ENCODE measurements around the gene MPO. TPM values are rescaled to one million over a fixed set of nuclear protein-coding genes. Genes with fewer than 3 reads are reported as not detected.

MPO gene
- total RNA-seq, 1 experiment from 2014 or later: not detected

DNA sequence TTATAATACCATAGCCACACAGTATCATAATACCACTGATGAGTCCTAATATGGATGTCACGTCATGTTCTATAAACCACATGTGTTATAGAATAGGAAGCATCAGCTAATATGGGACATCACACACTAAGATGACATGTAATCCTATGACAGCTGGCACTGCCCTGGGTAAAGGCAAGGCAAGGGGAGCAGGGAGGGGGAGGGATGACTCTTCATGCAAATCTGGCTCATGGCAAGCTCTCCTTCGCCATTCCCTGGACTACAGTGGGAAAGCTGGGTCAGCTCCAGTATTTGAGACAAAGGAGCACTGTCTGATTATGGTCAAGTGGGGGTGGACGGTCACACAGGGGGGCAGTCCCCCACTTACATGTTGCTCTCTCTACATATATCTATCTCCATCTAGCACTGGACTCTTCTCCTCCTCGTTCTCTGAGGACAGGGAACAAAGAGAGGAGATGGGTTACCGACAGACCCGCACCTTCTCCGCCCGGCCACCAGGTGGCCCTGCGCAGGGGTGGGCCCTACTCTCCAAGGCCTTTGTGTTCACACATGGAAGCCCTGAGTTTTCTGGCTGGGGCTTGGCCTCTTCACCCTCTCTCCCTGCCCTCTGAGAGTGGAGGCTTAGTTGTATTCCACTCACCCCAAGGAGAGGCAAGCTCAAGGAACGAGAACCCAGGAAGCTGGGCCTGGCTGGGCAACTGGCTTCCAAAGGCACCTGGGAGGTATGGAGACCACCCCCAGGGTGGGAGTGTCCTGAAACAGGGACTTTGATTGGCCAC, 23.4 kb upstream of the MPO start (continued):
- TF ChIP-seq MXD4 (CRISPR knock-in tag; IDR thresholded peaks at IDR 0.05; ENCODE audit: borderline replicate concordance): no peak
- TF ChIP-seq, protein P1, sequence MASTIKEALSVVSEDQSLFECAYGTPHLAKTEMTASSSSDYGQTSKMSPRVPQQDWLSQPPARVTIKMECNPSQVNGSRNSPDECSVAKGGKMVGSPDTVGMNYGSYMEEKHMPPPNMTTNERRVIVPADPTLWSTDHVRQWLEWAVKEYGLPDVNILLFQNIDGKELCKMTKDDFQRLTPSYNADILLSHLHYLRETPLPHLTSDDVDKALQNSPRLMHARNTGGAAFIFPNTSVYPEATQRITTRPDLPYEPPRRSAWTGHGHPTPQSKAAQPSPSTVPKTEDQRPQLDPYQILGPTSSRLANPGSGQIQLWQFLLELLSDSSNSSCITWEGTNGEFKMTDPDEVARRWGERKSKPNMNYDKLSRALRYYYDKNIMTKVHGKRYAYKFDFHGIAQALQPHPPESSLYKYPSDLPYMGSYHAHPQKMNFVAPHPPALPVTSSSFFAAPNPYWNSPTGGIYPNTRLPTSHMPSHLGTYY (CRISPR knock-in tag; IDR thresholded peaks at IDR 0.05): 0 out of 2 replicates have a peak, but pooled peaks have one; percentile 22
- TF ChIP-seq ZNF396 (CRISPR knock-in tag; IDR thresholded peaks at IDR 0.05; ENCODE audit: borderline replicate concordance): no peak
- TF ChIP-seq, protein P2, sequence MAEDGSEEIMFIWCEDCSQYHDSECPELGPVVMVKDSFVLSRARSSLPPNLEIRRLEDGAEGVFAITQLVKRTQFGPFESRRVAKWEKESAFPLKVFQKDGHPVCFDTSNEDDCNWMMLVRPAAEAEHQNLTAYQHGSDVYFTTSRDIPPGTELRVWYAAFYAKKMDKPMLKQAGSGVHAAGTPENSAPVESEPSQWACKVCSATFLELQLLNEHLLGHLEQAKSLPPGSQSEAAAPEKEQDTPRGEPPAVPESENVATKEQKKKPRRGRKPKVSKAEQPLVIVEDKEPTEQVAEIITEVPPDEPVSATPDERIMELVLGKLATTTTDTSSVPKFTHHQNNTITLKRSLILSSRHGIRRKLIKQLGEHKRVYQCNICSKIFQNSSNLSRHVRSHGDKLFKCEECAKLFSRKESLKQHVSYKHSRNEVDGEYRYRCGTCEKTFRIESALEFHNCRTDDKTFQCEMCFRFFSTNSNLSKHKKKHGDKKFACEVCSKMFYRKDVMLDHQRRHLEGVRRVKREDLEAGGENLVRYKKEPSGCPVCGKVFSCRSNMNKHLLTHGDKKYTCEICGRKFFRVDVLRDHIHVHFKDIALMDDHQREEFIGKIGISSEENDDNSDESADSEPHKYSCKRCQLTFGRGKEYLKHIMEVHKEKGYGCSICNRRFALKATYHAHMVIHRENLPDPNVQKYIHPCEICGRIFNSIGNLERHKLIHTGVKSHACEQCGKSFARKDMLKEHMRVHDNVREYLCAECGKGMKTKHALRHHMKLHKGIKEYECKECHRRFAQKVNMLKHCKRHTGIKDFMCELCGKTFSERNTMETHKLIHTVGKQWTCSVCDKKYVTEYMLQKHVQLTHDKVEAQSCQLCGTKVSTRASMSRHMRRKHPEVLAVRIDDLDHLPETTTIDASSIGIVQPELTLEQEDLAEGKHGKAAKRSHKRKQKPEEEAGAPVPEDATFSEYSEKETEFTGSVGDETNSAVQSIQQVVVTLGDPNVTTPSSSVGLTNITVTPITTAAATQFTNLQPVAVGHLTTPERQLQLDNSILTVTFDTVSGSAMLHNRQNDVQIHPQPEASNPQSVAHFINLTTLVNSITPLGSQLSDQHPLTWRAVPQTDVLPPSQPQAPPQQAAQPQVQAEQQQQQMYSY (CRISPR knock-in tag; IDR thresholded peaks at IDR 0.05): no peak
- no peak for TF ChIP-seq RORB (CRISPR knock-in tag; IDR thresholded peaks at IDR 0.05)
- TF ChIP-seq, protein P3, sequence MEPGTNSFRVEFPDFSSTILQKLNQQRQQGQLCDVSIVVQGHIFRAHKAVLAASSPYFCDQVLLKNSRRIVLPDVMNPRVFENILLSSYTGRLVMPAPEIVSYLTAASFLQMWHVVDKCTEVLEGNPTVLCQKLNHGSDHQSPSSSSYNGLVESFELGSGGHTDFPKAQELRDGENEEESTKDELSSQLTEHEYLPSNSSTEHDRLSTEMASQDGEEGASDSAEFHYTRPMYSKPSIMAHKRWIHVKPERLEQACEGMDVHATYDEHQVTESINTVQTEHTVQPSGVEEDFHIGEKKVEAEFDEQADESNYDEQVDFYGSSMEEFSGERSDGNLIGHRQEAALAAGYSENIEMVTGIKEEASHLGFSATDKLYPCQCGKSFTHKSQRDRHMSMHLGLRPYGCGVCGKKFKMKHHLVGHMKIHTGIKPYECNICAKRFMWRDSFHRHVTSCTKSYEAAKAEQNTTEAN (CRISPR knock-in tag; IDR thresholded peaks at IDR 0.05): no peak
- no peak for TF ChIP-seq TP53 (CRISPR knock-in tag; IDR thresholded peaks at IDR 0.05)

DNA sequence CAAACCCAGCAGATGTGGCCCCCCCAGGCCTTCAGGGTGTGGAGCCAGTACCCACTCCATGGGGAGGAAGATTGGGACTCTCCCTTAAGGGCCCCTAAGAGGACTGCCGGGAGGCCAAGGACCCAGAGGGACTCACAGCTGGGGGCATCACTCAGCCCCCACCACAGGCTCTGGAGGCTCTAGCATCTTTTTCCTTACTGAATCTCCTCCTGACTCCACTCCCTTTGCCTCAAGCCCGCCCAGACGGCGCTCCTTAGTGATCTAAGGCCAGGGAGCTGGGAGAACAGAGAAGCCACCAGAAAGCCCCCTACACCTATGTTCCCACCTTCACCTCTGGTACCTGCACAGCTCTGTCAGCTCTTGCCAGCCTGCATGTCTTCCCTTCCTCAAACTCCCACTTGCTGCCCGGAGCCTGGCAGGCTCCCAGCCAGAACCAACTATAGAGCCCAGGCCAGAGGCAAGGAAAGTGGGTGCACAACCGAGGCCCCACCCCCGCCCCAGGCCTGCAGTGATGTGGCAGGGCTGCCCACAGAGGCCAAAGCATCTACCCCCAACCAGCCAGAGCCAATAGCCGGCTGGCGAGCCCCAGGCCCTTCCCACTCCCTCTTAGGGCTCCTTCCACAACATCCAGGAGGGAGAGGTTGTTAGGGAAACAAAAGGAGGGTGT, 22.3 kb upstream of the MPO start:
- no peak overlapping the region for H3K27ac Mint-ChIP-seq
- H3K4me3 Mint-ChIP-seq: no peak overlapping the region
- no peaks in the 10 kb centered on the region; the same call in 1 of the 2 replicates for H3K27me3 Mint-ChIP-seq (ENCODE audit: low read depth)
- TF ChIP-seq, protein P4, sequence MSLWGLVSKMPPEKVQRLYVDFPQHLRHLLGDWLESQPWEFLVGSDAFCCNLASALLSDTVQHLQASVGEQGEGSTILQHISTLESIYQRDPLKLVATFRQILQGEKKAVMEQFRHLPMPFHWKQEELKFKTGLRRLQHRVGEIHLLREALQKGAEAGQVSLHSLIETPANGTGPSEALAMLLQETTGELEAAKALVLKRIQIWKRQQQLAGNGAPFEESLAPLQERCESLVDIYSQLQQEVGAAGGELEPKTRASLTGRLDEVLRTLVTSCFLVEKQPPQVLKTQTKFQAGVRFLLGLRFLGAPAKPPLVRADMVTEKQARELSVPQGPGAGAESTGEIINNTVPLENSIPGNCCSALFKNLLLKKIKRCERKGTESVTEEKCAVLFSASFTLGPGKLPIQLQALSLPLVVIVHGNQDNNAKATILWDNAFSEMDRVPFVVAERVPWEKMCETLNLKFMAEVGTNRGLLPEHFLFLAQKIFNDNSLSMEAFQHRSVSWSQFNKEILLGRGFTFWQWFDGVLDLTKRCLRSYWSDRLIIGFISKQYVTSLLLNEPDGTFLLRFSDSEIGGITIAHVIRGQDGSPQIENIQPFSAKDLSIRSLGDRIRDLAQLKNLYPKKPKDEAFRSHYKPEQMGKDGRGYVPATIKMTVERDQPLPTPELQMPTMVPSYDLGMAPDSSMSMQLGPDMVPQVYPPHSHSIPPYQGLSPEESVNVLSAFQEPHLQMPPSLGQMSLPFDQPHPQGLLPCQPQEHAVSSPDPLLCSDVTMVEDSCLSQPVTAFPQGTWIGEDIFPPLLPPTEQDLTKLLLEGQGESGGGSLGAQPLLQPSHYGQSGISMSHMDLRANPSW (CRISPR knock-in tag; conservative IDR thresholded peaks at IDR 0.05; ENCODE audit: low read depth): no peak
- ATAC-seq: no peak
- POLR2A ChIA-PET: no interaction called here
- peaks cover 11% of the 10 kb centered on the region for H3K4me1 Mint-ChIP-seq
- CTCF ChIA-PET: interaction anchor here (1.1 to 7.1 kb wide), 7 partner anchors 11 to 114 kb away, joined by 4 to 97 read pairs (median 10); partner anchors contain the start of gene RNF43
- no peak for DNase-seq (ENCODE audit: low spot score)
- H3K9me3 Mint-ChIP-seq: no peaks in the 10 kb centered on the region
- no peaks in the 10 kb centered on the region for H3K36me3 Mint-ChIP-seq

DNA sequence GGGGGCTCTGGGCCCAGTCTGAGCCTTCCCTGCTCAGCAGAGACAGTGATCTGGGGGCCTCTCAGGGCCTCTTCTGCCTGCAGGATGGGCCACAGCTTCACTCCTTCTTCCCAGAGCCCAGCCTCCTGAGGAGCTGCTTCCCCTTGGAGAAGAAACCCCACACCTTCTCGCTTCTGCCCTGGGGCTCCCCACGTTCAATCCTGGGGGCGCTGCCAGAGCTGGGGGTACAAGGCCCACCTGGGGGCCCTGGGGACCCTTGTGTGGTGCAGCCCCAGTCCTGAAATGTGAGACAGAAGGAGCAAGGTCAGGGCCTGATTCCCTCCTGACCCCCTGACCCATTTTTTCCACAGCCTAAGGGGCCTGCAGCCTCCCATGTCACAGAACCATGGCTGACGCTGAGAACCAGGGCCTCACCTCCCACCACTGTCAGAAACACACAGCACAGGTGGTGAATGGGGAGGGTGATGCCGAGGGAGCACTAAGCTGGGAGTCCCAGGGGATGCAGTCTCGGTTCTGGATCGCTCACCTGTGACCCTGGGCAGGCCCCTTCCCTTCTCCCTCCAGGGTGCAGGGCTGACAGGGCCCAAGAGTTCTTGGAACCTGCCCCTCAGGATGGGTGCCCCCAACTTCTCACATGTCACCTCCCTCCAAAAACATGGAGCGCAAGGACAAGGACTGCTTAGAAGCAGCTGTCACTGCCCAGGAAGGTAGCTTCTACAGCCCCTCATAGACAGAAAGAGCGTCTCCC, 21.6 kb upstream of the MPO start:
- Mint-ChIP-seq H3K36me3 (no peaks in the 10 kb centered on the region), H3K9me3 (no peaks in the 10 kb centered on the region), H3K27me3 (ENCODE audit: low read depth) (no peaks in the 10 kb centered on the region), H3K4me1 (peaks cover 11% of the 10 kb centered on the region), H3K27ac (no peak overlapping the region), H3K4me3 (no peak overlapping the region)
- ChIA-PET POLR2A (no interaction called here), CTCF (interaction anchor here (0.6 to 7.1 kb wide), 5 partner anchors 15 to 53 kb away, joined by 3 to 97 read pairs (median 8); no protein-coding TSS in a partner anchor)
- ATAC-seq (no peak), DNase-seq (ENCODE audit: low spot score) (no peak)
- TF ChIP-seq, protein P5, sequence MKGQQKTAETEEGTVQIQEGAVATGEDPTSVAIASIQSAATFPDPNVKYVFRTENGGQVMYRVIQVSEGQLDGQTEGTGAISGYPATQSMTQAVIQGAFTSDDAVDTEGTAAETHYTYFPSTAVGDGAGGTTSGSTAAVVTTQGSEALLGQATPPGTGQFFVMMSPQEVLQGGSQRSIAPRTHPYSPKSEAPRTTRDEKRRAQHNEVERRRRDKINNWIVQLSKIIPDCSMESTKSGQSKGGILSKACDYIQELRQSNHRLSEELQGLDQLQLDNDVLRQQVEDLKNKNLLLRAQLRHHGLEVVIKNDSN (CRISPR knock-in tag; IDR thresholded peaks at IDR 0.05): no peak
